HFF-Myc (cell line): Measurements from ENCODE around the gene RAP1B.

ENCODE experiments used
- DNase-seq: peaks from one replicate; pipeline ENCODE4 v3.0.0-alpha.2; 2011; ENCODE audit warnings: low read depth; ENCODE audit errors: extremely low read depth
- H3K4me3 ChIP-seq: replicated peaks from 2 replicates; pipeline ENCODE4 v1.5.1; 2011; ENCODE audit warnings: low read depth, mild to moderate bottlenecking, control low read depth, low read length
- CTCF ChIP-seq: IDR thresholded peaks from 2 replicates; pipeline ENCODE4 v1.5.1; 2012; ENCODE audit warnings: mild to moderate bottlenecking, low read depth, low read length, control low read depth; ENCODE audit errors: missing control alignments

Gene RAP1B

GRCh38 chr12:68573406-68573805 lies 37.3 kb upstream of the RAP1B start:
- no peak for TF ChIP-seq CTCF
- DNase-seq, result no peak
- H3K4me3 ChIP-seq, result no peak overlapping the region

- no peak for TF ChIP-seq CTCF
- DNase-seq, result no peak
- H3K4me3 ChIP-seq, result no peak overlapping the region
Measured at GRCh38 chr12:68577949-68578348, 32.8 kb upstream of the RAP1B start.

GRCh38 chr12:68578765-68579164 lies 31.9 kb upstream of the RAP1B start:
- TF ChIP-seq CTCF, result no peak
- H3K4me3 ChIP-seq, result no peak overlapping the region
- no peak for DNase-seq

GRCh38 chr12:68579254-68579653 lies 31.4 kb upstream of the RAP1B start:
- TF ChIP-seq CTCF, result no peak
- DNase-seq, result no peak
- H3K4me3 ChIP-seq, result no peak overlapping the region

- TF ChIP-seq CTCF, result no peak
- no peak overlapping the region for H3K4me3 ChIP-seq
- DNase-seq, result no peak
Measured at GRCh38 chr12:68580911-68581310, 29.8 kb upstream of the RAP1B start.

- no peak for DNase-seq
- no peak for TF ChIP-seq CTCF
- H3K4me3 ChIP-seq, result no peak overlapping the region
Measured at GRCh38 chr12:68581926-68582325, 28.8 kb upstream of the RAP1B start.

- no peak for TF ChIP-seq CTCF
Measured at GRCh38 chr12:68585966-68586365, 24.7 kb upstream of the RAP1B start.

More at GRCh38 chr12:68585966-68586365, 24.7 kb upstream of the RAP1B start:
- H3K4me3 ChIP-seq, result no peak overlapping the region
- DNase-seq, result no peak
